ENCODE data around the gene MEX3C. TPM values are rescaled to one million over a fixed set of nuclear protein-coding genes. Genes with fewer than 3 reads are reported as not detected.

The MEX3C gene
- polyA plus RNA-seq, 1 of the 3 experiments (the other 2 are of a cell fraction): 25.1 TPM

DNA sequence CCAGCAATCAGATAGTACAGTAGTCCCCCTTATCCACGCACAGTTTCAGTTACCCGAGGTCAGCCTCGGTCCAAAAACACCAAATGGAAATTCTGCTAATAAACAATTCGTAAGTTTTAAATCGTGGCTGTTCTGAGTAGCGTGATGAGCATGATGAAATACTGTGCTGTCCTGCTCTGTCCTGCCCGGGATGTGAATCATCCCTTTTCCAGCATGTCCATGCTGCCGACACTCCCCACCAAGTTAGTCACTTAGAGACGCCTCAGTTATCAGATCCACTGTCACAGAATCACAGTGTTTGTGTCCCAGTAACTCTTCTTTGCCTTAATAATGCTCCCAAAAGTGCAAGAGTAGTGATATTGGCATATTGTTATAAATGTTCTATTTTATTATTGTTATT, 62.1 kb downstream of the MEX3C start:
- DNase-seq: no peak
- Histone ChIP-seq H3K9me3 (no peaks in the 10 kb centered on the region), H3K36me3 (replicated peaks in 1 of 2; ENCODE audit: control insufficient read depth in 1 of 2, insufficient read depth in 2 of 2, low read length in 1 of 2) (no peaks in the 10 kb centered on the region)
- TF ChIP-seq NFIC (IDR thresholded peaks at IDR 0.05; ENCODE audit: borderline replicate concordance) (no peak), USF1 (IDR thresholded peaks at IDR 0.05; ENCODE audit: borderline replicate concordance, low read depth) (no peak), JUND (IDR thresholded peaks at IDR 0.05) (peak; percentile 46), POLR2AphosphoS5 (IDR thresholded peaks at IDR 0.05; ENCODE audit: low read depth, low read length) (no peak), PBX3 (IDR thresholded peaks at IDR 0.05) (peak; percentile 54), FOSL2 (IDR thresholded peaks at IDR 0.05; ENCODE audit: borderline replicate concordance, low read depth) (peak; percentile 41; the same call in 1 of the 2 replicates), TAF1 (IDR thresholded peaks at IDR 0.05; ENCODE audit: borderline replicate concordance, low read depth, low read length) (no peak), CHD2 (IDR thresholded peaks at IDR 0.05; ENCODE audit: low read length, partially characterized antibody) (no peak), GATA2 (CRISPR knock-in tag; IDR thresholded peaks at IDR 0.05) (no peak), ELF1 (IDR thresholded peaks at IDR 0.05) (no peak), EZH2phosphoT487 (IDR thresholded peaks at IDR 0.05; ENCODE audit: borderline replicate concordance, low read depth) (no peak), SMC3 (IDR thresholded peaks at IDR 0.05; ENCODE audit: low read depth, low read length) (no peak), FOXJ3 (CRISPR knock-in tag; IDR thresholded peaks at IDR 0.05) (no peak), YY1 (IDR thresholded peaks at IDR 0.05; ENCODE audit: low read depth) (no peak), RXRA (IDR thresholded peaks at IDR 0.05; ENCODE audit: borderline replicate concordance, low read depth) (no peak), TEAD4 (IDR thresholded peaks at IDR 0.05; ENCODE audit: borderline replicate concordance, insufficient read depth) (no peak), TCF12 (IDR thresholded peaks at IDR 0.05) (peak; percentile 28; the same call in 1 of the 2 replicates), ZBTB33 (IDR thresholded peaks at IDR 0.05; ENCODE audit: borderline replicate concordance, low read depth) (no peak), EP300 (IDR thresholded peaks at IDR 0.05; ENCODE audit: borderline replicate concordance in 1 of 2, low read depth in 1 of 2, low read length in 1 of 2) (peak in 1 of 2 experiments; percentile 8; a peak in 1 of 4 replicates), NRF1 (IDR thresholded peaks at IDR 0.05; ENCODE audit: low read depth, low read length) (no peak)
- TF ChIP-seq, protein P1, sequence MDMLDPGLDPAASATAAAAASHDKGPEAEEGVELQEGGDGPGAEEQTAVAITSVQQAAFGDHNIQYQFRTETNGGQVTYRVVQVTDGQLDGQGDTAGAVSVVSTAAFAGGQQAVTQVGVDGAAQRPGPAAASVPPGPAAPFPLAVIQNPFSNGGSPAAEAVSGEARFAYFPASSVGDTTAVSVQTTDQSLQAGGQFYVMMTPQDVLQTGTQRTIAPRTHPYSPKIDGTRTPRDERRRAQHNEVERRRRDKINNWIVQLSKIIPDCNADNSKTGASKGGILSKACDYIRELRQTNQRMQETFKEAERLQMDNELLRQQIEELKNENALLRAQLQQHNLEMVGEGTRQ (IDR thresholded peaks at IDR 0.05; ENCODE audit: borderline replicate concordance, low read depth, low read length): no peak
- TF ChIP-seq, protein P2, sequence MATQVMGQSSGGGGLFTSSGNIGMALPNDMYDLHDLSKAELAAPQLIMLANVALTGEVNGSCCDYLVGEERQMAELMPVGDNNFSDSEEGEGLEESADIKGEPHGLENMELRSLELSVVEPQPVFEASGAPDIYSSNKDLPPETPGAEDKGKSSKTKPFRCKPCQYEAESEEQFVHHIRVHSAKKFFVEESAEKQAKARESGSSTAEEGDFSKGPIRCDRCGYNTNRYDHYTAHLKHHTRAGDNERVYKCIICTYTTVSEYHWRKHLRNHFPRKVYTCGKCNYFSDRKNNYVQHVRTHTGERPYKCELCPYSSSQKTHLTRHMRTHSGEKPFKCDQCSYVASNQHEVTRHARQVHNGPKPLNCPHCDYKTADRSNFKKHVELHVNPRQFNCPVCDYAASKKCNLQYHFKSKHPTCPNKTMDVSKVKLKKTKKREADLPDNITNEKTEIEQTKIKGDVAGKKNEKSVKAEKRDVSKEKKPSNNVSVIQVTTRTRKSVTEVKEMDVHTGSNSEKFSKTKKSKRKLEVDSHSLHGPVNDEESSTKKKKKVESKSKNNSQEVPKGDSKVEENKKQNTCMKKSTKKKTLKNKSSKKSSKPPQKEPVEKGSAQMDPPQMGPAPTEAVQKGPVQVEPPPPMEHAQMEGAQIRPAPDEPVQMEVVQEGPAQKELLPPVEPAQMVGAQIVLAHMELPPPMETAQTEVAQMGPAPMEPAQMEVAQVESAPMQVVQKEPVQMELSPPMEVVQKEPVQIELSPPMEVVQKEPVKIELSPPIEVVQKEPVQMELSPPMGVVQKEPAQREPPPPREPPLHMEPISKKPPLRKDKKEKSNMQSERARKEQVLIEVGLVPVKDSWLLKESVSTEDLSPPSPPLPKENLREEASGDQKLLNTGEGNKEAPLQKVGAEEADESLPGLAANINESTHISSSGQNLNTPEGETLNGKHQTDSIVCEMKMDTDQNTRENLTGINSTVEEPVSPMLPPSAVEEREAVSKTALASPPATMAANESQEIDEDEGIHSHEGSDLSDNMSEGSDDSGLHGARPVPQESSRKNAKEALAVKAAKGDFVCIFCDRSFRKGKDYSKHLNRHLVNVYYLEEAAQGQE (IDR thresholded peaks at IDR 0.05; ENCODE audit: low read depth, low read length): no peak
- TF ChIP-seq, protein P3, sequence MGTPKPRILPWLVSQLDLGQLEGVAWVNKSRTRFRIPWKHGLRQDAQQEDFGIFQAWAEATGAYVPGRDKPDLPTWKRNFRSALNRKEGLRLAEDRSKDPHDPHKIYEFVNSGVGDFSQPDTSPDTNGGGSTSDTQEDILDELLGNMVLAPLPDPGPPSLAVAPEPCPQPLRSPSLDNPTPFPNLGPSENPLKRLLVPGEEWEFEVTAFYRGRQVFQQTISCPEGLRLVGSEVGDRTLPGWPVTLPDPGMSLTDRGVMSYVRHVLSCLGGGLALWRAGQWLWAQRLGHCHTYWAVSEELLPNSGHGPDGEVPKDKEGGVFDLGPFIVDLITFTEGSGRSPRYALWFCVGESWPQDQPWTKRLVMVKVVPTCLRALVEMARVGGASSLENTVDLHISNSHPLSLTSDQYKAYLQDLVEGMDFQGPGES (IDR thresholded peaks at IDR 0.05; ENCODE audit: low read depth, low read length): no peak

More for the DNA sequence above, 62.1 kb downstream of the MEX3C start:
- no peaks in the 10 kb centered on the region for H3K79me2 ChIP-seq (ENCODE audit: insufficient read depth)
- 33% methylated on average over 9 of the region's 9 CpGs for WGBS (ENCODE audit: low lambda C conversion rate)
- no peaks in the 10 kb centered on the region for H3K9me2 ChIP-seq
- H3K4me1 ChIP-seq (ENCODE audit: control insufficient read depth in 1 of 2, insufficient read depth in 2 of 2, low read depth in 1 of 2, low read length in 1 of 2): no peaks in the 10 kb centered on the region
- H3K4me3 ChIP-seq (ENCODE audit: low read depth in 2 of 2, low read length in 1 of 2): no peak overlapping the region; a peak in 1 of 4 replicates
- ChIA-PET CTCF (interaction anchor here (1.7 kb wide), 1 partner anchor 28 kb away, joined by 4 read pairs; no protein-coding TSS in a partner anchor), POLR2A (no interaction called here)
- H3K9ac ChIP-seq: peak overlapping the region; percentile 19; the same call in 1 of the 2 replicates
- H3K4me2 ChIP-seq: peak overlapping the region; percentile 60
- peak overlapping the region in 1 of 2 experiments; percentile 59; a peak in 2 of 4 replicates for H3K27ac ChIP-seq (ENCODE audit: low read depth in 2 of 2, low read length in 1 of 2)
- no peak overlapping the region for H2AFZ ChIP-seq (ENCODE audit: low read depth)
- H3F3A ChIP-seq (replicated peaks; ENCODE audit: insufficient read depth): peaks cover 6% of the 10 kb centered on the region
- H4K20me1 ChIP-seq (ENCODE audit: insufficient read depth): no peaks in the 10 kb centered on the region
- no peaks in the 10 kb centered on the region for H3K27me3 ChIP-seq (ENCODE audit: insufficient read depth)
